GM18951 (cell line): ENCODE measurements around the gene TRIM43.
"Not testable (repeated sequence)": the region's sequence is repeated elsewhere in the genome, so short reads cannot be mapped to it uniquely, and the experiment has no call there.

Source experiments
- POLR2A ChIP-seq: IDR thresholded peaks from 4 replicates; pipeline ENCODE4 v1.6.1; 2011; ENCODE audit warnings: mild to moderate bottlenecking; ENCODE audit not compliant: insufficient read length, insufficient read depth; ENCODE audit errors: extremely low read depth
- in situ Hi-C: fragments of 300-500 bp; cut with MboI; formaldehyde crosslinking; loops from one replicate; pipeline ENCODE4 v1.12.0; 2022; ENCODE audit warnings: low sequenced_read_pairs, mixed read lengths, inconsistent platforms; ENCODE audit not compliant: unreplicated experiment

The TRIM43 gene

DNA sequence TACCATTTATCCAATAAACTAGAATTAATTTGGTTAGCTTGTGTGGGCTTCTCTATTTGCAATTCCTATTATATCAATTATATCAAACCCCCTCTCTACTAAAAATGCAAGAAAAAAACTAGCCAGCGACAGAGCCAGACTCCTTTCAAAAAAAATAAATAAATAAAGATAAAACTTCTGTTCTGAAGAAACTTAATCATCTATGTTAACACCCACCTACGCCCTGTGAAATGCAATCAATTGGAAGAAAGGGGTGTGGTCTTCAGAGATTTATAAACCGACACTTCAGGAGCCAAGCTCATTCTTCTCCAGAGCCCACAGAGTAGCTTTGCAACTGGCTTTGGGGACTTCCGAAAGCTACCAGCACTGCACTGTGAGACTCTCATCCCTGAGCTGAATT lies at the start of gene TRIM43:
TSS of gene TRIM43 (plus strand) at position 301 of the 400 bp plus-strand sequence. CDS start 2,023 bp downstream, outside the sequence.
- in situ Hi-C loops: not testable (repeated sequence)

DNA sequence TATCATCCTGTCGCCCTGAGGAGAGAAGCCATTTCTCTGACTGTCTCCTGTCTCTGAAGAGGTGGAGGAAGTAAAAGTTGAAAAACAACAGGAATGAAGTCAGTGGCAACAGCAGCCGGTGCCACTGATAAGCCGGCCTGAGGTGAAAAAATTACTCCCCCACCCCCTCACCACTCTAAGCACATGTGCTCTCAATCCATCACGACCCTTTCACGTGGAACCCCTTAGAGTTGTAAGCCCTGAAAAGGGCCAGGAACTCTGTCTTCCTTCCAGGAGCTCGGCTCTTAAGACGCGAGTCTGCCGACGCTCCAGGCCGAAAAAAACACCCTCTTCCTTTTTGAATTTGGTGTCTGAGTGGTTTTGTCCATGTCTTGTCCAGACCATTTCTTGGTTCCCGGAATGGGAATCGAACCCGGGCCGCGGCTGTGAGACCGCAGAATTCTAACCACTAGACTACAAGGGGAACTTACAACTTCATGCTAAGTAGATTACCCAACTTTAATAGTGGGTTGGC lies 40.7 kb upstream of the TRIM43 start:
- TF ChIP-seq POLR2A: no peak
- in situ Hi-C loops: no loop called here

DNA sequence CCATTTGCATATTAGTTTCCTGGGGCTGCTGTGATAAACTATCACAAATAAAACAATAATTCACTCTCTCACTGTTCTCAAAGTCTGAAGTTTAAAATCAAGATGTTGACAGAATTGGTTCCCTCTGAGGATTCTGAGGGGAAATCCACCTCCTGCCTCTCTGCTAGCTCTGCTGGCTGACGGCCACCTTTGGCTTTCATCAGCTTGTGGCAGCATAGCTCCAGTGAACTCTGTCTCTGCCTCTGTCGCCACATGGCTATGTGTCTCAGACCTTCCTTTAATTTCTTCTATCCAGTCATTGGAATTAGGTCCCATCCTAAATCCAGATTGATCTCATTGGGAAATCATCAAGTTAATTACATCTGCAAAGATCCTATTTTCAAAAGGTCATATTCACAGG lies 38.9 kb upstream of the TRIM43 start:
- TF ChIP-seq POLR2A: no peak
- in situ Hi-C loops: no loop called here

DNA sequence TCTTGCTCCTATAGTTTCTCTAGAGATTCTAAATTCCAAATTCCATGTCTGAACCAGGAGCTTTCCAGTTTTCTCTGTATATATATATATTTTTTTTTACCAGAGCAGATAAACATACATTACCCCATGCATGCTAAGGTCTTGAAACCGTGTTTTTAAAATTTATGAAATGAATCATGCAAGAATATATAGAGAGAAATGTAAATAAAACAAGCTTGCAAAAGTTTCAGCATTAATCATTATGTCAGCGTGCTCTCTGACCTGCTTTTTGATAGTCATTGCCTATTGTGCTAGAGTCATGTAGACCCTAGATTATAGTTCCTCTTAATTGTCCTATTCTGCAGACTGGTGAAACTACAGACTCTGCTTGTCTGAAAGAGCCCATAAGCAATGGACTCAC lies 22.6 kb upstream of the TRIM43 start:
- in situ Hi-C loops: no loop called here
- TF ChIP-seq POLR2A: no peak

DNA sequence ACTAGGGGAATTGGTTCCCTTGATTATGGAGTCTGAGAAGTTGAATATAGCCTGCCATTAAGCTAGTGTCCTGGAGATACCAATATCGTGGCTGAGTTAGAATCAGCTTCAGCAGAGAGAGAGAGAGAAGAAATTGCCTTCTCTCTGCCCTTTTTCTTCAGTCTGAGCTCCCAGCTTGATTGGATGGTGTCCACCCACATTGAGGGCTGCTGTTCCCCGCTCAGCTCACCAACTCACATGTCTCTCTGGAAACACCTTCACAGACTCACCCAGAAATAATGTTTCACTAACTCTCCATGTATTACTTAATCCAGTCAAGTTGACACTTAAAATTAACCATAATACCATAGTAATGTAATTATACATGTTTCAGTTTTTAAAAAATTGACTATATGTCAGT lies 17.9 kb upstream of the TRIM43 start:
- no peak for TF ChIP-seq POLR2A
- in situ Hi-C loops: no loop called here

DNA sequence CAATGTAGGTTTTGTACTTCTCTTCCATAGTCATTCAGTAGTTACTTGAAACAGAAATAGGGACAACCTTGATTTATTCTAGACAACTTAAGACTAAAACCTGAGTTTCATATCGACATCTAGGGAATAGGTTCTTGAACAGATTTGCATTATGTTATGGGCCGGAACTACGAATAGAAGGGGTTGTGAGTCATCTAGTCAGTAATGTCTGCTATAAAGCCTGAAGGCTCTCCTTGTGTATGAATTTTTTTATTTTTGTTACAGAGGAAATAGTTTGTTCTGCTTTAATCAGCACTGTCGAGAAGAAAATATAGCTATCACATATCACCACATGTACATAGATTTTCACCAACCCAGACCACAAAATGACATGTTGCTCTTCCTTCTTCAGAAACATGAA lies 17.3 kb upstream of the TRIM43 start:
- TF ChIP-seq POLR2A: no peak

DNA sequence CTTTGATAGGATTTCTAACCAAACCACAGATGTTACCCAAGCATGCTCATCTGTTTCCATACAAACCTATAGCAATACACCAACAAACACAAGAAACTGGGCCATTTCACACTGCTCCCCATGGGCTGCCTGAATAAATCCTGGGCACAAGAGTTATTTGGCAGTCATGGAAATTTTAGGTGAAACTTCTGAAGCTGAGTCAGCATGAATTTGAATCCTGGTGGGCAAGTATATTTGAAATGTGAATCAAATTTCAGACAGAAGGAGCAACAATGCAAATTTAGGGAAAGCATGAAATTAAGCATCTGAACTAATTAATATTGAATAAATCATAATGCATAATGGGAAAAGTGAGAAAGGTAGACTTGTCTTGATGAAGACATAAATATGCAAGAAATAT lies 15.9 kb upstream of the TRIM43 start:
- in situ Hi-C loops: no loop called here
- no peak for TF ChIP-seq POLR2A

More for the DNA sequence above, 17.3 kb upstream of the TRIM43 start:
- in situ Hi-C loops: no loop called here

DNA sequence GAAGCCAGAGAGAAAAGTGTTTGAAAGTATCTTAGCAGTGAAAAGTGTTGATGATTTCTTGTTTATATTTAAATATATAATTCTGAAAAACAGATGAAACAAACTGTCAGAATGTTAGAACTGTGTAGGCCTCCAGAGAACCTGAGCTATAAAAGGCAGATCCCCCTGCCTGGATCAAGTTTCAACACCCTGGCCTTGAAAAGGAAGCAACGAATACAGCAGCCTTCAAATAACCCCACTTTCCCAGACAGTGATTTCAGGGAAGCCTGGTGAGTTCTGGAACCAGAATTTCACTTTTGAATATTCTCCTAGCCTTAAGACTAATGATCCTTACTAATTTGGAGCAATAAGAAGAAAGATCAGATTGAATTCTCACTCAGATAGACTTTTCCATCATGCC lies 13.3 kb upstream of the TRIM43 start:
- in situ Hi-C loops: no loop called here
- TF ChIP-seq POLR2A: no peak

DNA sequence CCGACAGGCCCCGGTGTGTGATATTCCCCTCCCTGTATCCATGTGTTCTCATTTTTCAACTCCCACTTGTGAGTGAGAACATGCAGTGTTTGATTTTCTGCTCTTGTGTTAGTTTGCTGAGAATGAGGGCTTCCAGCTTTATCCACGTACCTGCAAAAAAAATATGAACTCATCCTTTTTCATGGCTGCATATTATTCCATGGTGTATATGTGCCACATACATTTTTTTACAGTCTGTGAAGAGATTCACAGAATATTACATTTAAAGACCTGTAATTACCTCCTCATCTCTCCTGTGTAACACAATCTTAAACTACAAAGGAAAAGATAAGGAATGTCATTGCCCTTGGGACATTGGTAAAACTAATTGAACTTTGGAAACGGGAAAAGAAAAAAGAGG lies 8.3 kb upstream of the TRIM43 start:
- in situ Hi-C loops: loop anchor here (10.0 kb wide), 1 partner anchor 89 kb away; no protein-coding TSS in a partner anchor

DNA sequence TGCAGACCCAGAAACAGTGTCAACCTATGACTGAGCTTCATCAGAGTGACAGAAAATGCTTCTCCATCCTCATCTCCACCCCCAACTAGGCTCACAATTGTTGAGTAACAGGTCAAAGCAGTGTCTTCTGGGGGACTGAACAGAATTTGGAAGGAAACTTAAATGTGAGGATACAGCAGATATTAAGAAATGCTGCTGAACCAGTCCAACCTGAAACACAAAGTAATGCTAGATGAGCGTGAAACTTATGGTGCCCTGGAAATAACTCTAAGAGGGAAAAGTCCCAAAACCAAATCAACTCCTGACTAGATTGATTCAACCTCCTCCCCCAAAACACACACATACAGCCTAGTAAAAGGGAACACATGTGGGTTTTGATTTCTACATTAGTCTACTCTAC lies 7.5 kb upstream of the TRIM43 start:
- in situ Hi-C loops: loop anchor here (10.0 kb wide), 1 partner anchor 90 kb away; no protein-coding TSS in a partner anchor

DNA sequence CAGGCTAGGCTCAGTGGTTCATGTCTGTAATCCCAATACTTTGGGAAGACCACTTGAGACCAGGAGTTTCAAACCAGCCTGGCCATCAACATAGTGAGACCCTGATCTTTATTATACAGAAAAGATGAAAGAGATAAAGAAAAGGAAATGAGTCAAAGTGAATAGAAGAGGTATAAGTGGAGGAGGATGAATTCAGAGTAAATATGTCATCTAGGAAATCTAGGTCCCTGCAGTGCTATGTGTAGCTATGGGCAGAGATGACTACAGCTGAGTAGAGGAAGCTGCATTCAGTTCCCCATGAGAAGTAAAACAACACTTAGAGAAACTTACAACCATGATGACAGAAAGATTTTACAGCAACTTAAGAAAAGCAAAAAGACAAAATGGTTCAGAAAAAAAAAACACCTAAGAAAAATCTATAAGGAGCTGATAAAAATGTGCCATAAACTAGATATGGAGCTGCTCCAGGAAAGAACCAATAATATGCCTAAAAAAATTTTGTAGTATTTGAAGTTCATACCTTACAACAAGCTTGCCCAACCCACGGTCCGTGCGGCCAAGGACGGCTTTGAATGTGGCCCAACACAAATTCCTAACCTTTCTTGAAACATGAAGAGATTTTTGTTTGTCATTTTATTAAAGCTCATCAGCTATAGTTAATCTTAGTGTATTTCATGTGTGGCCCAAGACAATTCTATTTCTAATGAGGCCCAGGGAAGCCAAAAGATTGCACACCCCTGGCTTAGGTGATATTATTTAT lies 1.8 kb upstream of the TRIM43 start:
- in situ Hi-C loops: loop anchor here (10.0 kb wide), 1 partner anchor 95 kb away; no protein-coding TSS in a partner anchor

DNA sequence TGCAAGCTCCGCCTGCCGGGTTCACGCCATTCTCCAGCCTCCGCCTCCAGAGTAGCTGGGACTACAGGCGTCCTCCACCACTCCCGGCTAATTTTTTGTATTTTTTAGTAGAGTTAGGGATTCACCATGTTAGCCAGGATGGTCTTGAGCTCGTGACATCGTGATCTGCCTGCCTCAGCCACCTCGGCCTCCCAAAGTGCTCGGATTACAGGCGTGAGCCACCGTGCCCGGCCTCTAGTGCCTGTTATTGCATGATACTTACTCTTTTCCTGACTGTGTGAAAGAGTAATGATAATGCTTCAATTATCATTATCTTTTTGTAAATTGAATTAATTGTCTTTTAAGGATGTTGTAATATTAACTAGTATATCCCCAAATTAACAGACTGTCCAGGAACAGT lies 1.2 kb downstream of the TRIM43 start:
- in situ Hi-C loops: not testable (repeated sequence)

DNA sequence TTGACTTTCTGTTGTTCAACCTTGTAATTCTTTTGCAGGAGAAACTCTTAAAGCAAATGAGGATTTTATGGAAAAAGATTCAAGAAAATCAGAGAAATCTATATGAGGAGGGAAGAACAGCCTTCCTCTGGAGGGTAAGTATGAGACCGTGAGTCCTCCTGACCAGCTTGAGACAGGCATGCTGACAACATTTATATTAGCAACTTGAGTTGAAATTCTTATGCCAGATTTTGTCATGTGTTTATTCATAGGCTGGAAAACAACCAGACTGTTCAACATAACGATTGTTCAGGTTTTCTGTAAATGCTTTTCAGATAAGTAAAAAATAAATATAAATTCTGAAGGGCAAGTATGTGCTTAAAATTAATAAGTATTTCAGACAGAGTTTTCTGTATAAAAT lies 3.2 kb downstream of the TRIM43 start:
- in situ Hi-C loops: not testable (repeated sequence)

DNA sequence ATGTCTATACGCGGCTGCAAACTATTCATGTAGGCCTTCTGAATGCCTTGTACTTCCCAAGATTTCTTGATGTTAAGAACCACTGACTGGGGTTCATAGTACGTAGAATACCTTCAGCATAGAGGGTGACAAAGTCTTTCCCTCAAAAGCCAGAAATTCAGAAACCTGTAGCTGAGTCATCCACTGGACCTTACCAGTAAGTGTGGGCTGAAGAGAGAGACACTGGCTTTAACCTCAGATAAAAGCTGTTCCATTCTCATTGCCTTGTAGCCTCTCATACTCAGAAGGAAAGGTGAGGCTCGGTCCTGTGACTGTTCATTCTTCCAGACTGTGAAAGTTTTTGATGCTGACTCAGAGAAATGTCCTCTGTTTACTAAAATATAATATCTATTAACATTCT lies 9.5 kb downstream of the TRIM43 start:
- in situ Hi-C loops: not testable (repeated sequence)

DNA sequence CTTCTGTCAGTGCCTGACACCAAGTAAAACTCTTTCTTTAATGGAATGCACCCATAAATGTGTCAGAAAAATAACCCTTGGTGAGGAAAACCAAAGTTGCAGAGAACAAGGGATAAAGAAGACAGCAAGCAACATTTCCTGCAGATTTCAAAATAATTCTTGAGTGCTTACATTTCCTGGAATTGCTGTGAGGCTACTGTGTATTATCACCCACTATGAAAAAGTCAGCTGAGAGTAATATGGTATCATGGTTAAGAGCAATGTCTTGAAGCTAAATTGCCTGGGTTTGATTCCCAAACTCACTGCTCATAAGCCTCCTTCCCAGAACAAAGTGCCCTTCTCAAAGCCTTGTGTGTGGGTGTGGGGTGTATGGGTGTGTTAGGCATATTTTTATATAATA lies 10.3 kb downstream of the TRIM43 start:
- in situ Hi-C loops: not testable (repeated sequence)

DNA sequence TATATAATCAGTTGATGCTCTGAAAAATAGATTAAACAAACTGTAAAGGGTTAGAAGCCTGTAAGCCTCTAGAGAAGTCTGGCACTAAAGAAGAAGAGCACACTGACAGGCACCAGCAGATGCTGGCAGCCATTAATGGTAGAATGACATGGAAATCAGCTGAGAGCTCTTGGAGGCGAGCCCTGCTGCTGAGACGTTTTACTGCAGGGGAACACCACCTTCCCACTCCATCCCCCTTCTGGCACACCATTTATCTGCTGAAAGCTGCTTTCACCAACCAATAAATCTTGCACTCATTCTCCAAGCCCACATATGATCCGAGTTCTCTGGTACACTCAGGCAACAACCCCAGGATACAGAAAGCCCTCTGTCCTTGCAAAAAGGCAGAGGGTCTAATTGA lies 16.6 kb downstream of the TRIM43 start:
- in situ Hi-C loops: not testable (repeated sequence)

DNA sequence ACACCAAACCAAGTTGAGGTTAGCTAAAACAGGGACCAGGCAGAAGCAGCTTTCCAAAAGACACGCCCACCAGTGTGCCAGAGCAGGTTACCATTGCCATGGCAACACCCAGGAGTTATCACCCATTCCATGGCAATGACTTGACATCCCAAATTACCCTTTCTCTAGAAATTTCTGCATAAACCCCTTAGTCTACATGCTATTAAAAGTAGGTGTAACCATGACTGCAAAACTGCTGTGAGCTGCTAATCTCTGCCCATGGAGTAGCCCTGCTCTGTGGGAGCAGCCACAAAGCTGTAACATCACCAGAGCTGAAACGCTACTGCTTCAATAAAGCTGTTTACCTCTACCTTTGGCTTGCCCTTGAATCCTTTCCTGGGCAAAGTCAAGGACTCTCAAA lies 18.0 kb downstream of the TRIM43 start:
- in situ Hi-C loops: not testable (repeated sequence)

DNA sequence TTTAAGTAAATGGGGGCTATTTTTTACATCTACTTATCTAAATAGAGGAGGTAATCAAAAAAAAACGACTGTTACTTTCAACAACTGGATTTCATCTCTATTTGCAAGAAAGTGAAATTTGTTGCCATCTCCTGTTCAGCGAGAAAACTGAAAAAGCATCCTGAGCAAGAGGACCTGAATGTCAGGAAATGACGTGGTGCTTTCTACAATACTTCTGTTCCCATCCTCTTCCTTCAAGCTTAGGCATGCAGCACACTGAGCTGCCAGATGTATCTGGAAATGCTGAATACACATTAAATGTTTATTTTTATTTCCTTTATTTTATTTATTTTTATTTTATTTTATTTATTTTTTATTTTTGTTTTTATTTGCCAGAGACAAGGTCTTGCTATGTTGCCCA lies 21.2 kb downstream of the TRIM43 start:
- in situ Hi-C loops: not testable (repeated sequence)

DNA sequence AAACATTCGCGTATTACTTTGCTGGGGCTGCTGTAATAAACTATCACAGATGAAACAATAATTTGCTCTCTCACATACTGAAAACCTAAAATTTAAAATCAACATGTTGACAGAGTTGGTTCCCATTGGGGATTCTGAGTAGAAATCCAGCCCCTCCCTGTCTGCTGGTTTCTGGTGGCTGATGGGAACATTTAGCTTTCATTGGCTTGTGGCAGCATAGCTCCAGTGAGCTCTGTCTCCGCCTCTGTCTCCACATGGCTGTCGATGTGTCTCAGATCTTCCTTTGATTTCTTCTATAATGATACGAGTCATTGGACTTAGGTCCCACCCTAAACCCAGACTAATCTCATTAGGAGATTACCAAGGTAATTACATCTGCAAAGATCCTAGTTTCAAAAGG lies 30.9 kb downstream of the TRIM43 start:
- in situ Hi-C loops: not testable (repeated sequence)

DNA sequence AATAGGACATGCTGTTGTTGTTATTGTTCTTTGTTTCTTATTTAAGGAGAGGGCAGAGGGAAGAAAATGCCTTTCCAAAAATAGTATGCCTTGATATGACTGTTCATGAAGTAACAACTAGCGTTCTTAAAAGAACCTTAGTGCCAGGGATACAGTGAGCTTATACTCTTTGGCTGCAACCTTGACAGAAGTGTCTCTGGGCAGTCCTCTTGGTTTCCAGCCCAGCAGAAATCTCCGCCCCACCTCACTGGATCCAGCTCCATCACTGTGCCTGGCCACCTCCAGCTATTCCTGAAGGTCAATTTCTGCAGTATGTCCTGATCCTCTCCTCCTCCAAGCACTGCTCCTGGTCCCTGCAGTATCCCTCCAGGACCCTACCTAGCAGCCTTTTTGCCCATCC lies 39.2 kb downstream of the TRIM43 start:
- in situ Hi-C loops: not testable (repeated sequence)
